ENCODE measurements around the gene RNF115.
"Not testable (repeated sequence)": the region's sequence is repeated elsewhere in the genome, so short reads cannot be mapped to it uniquely, and the experiment has no call there.

The RNF115 gene

GRCh38 chr1:145826030-145826429 is 2.1 kb upstream of the RNF115 start:
- DNase-seq = no peak

- no peak for DNase-seq
Observed at GRCh38 chr1:145824499-145824842, 576 bp upstream of the RNF115 start.

- not testable (repeated sequence) for DNase-seq
Observed at GRCh38 chr1:145822779-145823331, 1.0 kb downstream of the RNF115 start.

- DNase-seq = not testable (repeated sequence)
Observed at GRCh38 chr1:145818095-145818494, 5.8 kb downstream of the RNF115 start.

- not testable (repeated sequence) for DNase-seq
Observed at GRCh38 chr1:145812977-145813810, 10.7 kb downstream of the RNF115 start.

GRCh38 chr1:145806844-145807243 is 17.1 kb downstream of the RNF115 start:
- DNase-seq = no peak

- no peak for DNase-seq
Observed at GRCh38 chr1:145806408-145806807, 17.5 kb downstream of the RNF115 start.

- DNase-seq = no peak
Observed at GRCh38 chr1:145805057-145805456, 18.8 kb downstream of the RNF115 start.

- DNase-seq = no peak
Observed at GRCh38 chr1:145804235-145805045, 19.5 kb downstream of the RNF115 start.

- no peak for DNase-seq
Observed at GRCh38 chr1:145799806-145800205, 24.1 kb downstream of the RNF115 start.

GRCh38 chr1:145796753-145797152 is 27.1 kb downstream of the RNF115 start:
- DNase-seq = no peak

GRCh38 chr1:145795257-145795881 is 28.5 kb downstream of the RNF115 start:
- DNase-seq = no peak

GRCh38 chr1:145792484-145792883 is 31.4 kb downstream of the RNF115 start:
- no peak for DNase-seq

GRCh38 chr1:145791860-145792259 is 32.0 kb downstream of the RNF115 start:
- DNase-seq = not testable (repeated sequence)

GRCh38 chr1:145788580-145788979 is 35.3 kb downstream of the RNF115 start:
- no peak for DNase-seq

GRCh38 chr1:145786271-145786670 is 37.6 kb downstream of the RNF115 start:
- DNase-seq = no peak

- DNase-seq = no peak
Observed at GRCh38 chr1:145785547-145785946, 38.3 kb downstream of the RNF115 start.

- DNase-seq = no peak
Observed at GRCh38 chr1:145784409-145784808, 39.5 kb downstream of the RNF115 start.

GRCh38 chr1:145782272-145783099 is 41.4 kb downstream of the RNF115 start:
- DNase-seq = no peak

- DNase-seq = no peak
Observed at GRCh38 chr1:145778146-145778540, 45.8 kb downstream of the RNF115 start.

- no peak for DNase-seq
Observed at GRCh38 chr1:145777357-145778145, 46.3 kb downstream of the RNF115 start.

- DNase-seq = no peak
Observed at GRCh38 chr1:145773423-145773822, 50.5 kb downstream of the RNF115 start.

Measured in retina (tissue), 1 donor.